ENCODE results near the gene RCN1.
"Not testable (repeated sequence)": the region's sequence is repeated elsewhere in the genome, so short reads cannot be mapped to it uniquely, and the experiment has no call there.

The RCN1 gene

DNA sequence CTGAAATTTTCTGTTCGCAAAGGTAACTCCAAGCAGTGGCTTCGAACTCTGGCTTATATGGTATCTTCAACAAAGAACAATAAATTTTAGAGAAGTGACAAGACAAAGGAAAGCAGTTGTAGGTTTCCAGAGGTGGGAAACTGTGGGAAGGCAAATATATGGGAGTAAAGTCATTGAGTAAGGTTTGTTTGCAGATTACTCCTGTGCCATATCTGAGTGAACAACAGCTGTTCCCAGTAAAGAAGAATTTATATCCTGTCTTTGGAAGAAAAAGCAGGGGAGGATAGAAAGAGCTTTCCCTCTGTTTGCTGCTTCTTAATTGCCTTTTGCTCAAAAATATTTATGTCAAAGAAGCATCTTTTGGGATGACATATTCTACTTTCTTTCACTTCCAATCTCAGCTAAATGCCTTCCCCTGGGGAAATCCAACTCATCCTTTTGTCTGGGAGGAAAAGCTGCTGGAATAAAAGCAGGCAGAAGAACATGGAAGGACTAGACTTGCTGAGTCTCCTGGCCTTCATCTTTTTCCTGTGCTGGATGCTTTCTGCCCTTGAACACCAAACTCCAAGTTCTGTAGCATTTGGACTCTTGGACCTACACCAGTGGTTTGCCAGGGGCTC lies 10.4 kb upstream of the RCN1 start:
- no peak for DNase-seq

DNA sequence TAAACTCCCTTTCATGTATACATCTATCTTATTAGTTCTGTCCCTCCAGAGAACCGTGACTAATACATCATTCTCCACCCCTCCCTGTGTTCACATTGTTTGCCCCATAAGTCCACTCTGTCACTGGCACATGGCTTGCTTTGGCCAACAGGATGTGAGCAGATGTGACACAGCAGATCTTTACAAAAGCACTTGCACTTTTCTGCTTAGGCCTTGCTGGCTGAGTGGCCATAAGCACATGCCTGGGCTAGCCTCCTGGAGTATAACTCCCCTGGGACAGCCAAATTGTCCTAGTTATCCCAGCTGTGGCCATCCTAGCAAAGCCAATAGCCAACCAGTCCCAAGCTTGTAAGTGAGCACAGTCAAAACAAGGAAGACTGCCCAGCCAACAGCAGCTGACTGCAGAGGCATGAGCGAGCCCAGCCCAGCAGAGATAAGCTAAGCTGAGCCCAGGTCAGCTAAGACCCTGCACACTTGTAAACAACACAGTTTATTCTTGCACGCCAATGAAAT lies 9.7 kb upstream of the RCN1 start:
- no peak for DNase-seq

DNA sequence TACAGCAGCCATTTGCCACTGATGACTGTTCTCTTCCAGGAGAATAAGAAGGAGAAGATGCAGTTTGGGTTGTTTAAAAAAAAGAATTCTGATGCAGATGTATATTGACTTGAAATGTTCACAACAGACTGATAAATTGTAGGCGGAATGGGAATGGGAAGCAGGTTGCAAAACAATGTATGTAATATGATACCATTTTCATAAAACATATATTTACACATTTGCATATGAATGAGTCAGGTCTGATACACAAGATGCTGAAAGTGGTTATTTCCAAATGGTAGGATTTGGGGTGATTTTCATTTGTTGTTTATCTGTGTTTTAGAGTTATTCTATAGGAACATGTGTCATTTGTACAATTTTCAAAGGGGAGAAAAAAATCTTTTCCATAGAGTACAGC lies 9.0 kb upstream of the RCN1 start:
- no peak for DNase-seq

DNA sequence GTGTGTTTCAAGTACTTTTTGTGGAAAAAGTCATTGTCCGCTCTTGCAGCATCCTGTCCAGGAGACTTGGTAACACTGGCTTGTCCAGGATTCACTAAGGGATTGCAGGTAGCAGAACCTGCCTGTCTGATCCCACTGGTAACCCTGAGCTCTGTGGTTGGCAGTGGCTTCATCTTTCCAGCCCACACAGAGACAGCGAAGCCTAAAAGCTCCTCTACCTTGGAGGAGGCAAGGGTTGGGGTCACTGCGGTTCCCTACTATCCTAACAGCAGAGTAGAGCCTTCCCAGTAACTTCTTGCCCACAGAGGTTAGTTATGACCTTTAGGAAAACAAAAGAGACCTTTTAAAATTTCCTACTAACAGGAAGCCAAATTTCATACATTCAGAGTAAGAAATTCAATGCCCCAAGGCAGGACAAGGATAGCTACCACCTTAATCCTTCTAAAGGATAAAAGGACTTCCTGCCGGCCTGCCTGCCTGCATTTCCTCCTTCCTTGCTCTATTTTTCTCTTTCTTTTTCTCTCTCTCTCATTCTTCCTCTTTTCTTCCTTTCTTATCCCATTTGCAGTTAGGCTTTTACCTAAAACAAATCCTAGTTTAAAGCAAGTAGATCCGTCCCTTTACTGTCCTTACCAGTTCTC lies 8.4 kb upstream of the RCN1 start:
- DNase-seq: no peak

GRCh38 chr11:32087597-32087996 lies 3.3 kb upstream of the RCN1 start:
- no peak for DNase-seq

- no peak for DNase-seq
These were observed 2.5 kb upstream of the RCN1 start for GRCh38 chr11:32088117-32088941.

- no peak for DNase-seq
These were observed 1.8 kb downstream of the RCN1 start for GRCh38 chr11:32092581-32093170.

GRCh38 chr11:32094923-32095322 lies 4.0 kb downstream of the RCN1 start:
- DNase-seq: no peak

DNA sequence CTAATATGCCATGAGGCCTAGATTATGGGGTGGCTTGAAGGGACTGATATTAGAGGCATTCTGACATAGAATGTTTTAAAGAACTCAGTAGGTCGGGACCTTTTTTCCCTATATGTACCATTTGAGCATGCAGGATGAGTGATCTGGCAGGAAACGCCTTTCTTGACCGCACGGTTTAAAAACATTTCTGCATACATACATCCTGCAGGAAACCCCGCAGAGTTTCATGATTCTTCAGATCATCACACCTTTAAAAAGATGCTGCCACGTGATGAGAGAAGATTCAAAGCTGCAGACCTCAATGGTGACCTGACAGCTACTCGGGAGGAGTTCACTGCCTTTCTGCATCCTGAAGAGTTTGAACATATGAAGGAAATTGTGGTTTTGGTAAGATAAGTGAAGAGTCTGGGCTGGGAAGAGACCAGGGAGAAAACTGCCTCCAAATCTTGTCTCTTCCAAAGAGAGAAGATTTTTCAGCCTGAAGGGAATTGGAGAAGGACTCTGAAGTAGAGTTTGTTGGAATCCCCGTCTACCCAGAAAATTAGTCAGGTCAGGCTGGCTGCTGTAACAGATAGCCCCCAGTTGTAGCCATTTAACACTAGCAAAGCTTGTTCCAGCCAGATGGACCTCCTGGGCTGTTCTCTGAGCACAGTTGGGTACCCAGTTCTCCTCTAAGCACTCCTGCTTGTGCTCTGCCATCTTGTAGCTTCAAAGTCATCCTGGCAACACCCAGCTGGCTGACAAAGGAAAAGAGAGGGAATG lies 7.4 kb downstream of the RCN1 start:
- no peak for DNase-seq

DNA sequence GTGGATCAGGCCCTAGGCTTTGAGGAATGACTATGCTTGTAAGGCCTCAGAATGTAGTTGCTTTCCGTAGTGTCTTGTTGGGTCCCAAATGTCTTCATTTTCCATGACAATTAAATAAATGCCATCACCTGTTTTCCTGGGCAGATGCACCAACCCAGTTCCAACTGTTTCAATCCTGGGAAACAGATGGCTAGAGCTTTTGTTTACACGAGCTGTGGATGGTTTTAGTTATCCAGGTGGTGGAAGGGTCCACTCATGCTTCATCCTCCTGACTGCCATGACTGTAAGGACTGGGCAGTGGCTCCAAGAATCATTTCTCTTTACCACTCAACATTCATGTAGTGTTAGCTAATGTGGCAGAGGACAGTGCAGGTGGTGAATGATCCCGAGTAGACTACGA lies 8.6 kb downstream of the RCN1 start:
- no peak for DNase-seq

DNA sequence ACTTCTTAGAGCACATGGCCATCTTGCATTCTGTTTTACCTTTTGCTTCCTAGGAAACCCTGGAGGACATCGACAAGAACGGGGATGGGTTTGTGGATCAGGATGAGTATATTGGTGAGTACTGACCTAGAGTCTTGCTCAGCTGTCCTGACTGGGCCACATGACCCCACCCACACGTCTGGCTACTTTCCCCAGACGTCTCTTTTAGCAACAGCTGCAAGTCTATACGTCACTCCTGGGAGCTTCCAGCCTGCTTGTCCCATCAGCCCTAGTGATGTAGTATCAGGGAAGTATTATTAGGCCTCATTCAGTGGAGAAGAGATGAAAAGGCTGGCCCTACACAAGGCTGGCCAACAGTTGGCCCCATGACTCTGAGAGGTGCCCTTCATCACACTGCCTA lies 9.6 kb downstream of the RCN1 start:
- no peak for DNase-seq

DNA sequence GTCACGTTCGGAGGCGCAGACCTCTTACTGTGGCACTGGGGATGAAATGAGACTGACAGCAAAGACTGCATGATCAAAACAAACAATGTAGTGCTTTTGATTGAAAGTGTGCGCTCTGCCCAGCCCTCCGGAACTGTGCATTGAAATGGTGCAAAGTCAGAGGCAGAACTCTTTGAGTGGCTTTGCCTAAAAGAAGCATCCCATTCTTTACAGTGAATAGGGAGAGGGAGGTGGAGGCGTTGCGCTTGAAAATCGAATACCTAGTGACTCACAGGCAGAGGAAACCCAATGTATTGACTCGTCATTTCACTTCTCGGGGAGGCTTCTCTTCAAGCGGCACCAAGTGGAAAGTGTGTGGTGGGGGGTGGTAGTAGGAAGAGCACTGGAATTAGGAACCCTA lies 10.9 kb downstream of the RCN1 start:
- DNase-seq: no peak

GRCh38 chr11:32103121-32103719 lies 12.3 kb downstream of the RCN1 start:
- not testable (repeated sequence) for DNase-seq

DNA sequence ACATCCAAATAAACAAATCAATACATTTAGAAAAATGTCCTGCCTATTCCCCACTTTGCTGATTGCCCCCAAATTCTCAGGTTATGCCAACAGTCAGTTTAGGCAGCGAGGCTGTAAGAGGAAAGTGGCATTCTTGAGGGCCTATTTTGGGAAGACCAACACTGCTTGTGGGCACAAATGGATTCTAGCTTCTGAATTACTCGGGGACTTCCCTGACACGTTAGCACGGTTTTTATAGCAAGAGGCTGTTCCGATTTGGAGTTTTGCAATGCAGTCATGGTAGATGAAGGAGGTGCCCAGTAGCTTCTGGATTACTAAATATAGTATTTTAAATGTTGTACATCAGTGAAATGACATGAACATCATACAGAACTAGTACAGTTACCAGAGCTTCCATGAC lies 13.1 kb downstream of the RCN1 start:
- no peak for DNase-seq

GRCh38 chr11:32105871-32106560 lies 15.1 kb downstream of the RCN1 start:
- no peak for DNase-seq

DNA sequence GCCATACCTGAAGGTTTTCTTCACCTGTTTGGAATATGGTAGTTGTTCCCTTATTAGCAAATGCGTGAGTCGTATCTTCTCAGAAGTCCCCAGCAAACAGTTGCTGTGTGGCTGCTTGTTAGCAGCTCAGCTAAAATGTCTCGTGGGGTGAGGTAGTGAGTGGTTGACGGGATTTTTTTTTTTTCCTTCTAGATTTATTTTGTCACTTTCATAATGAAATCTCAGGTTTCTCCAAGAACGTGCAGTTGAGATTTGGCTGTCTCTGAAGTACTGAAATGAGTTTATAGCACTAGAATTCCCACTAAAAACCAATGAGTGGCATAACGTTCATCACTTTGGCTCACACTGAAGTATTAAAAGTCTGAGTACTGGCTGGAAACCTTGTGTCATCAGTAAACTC lies 16.8 kb downstream of the RCN1 start:
- no peak for DNase-seq

GRCh38 chr11:32108576-32108975 lies 17.7 kb downstream of the RCN1 start:
- no peak for DNase-seq

GRCh38 chr11:32109138-32109537 lies 18.3 kb downstream of the RCN1 start:
- DNase-seq: no peak

GRCh38 chr11:32109592-32109991 lies 18.7 kb downstream of the RCN1 start:
- no peak for DNase-seq

- DNase-seq: no peak
These were observed 19.9 kb downstream of the RCN1 start for GRCh38 chr11:32110795-32111194.

DNA sequence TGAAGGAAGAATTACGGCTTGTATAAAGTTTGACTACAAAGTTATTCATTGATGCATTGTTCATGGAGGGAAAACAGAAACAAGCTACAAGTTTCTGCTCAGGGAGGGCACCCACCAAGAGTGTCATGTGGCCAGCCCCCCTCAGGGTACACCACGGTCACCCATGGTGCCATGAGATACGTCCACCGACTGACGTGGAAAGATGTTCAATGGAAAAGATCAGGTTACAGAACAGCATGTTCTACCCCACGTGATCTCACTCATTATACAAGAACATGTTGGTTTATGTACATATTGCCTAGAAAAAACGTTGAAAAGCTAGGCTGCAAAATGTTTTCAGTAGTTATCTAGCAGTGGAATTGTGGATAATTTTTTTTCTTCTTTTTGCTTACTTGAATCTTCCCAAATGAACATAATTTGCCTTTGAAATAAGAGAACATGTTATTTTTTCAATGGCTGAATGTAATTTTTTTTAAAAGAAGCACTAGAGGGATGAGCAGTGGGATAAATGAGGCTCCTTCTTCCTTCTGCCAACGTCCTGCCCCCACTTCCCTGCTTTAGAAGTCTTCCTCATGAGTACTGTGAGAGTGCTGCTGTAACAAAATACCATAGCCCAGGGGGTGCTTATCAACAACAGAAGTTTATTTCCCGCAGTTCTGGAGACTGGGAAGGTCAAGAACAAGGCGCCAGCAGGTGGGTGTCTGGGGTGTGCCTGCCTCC lies 22.5 kb downstream of the RCN1 start:
- DNase-seq: no peak
